CMK (cell line): ENCODE measurements around the gene SPINK5.
"Not testable (repeated sequence)": the region's sequence is repeated elsewhere in the genome, so short reads cannot be mapped to it uniquely, and the experiment has no call there.

Experiments
- DNase-seq: peaks from one replicate; pipeline ENCODE4 v3.0.0-alpha.2; 2010; ENCODE audit warnings: low read depth

Gene SPINK5

GRCh38 chr5:148063861-148064260 is at the start of gene SPINK5:
TSS of gene SPINK5 (plus strand) at chr5:148063980. CDS start at chr5:148064045, 65 bp downstream.
- DNase-seq = no peak

GRCh38 chr5:148014276-148014675 is 49.5 kb upstream of the SPINK5 start:
- no peak for DNase-seq

- no peak for DNase-seq
Observed at GRCh38 chr5:148020257-148020988, 43.4 kb upstream of the SPINK5 start.

GRCh38 chr5:148027505-148027904 is 36.3 kb upstream of the SPINK5 start:
- DNase-seq = no peak

- DNase-seq = no peak
Observed at GRCh38 chr5:148029131-148029530, 34.6 kb upstream of the SPINK5 start.

- no peak for DNase-seq
Observed at GRCh38 chr5:148033134-148033533, 30.6 kb upstream of the SPINK5 start.

GRCh38 chr5:148035676-148036075 is 28.1 kb upstream of the SPINK5 start:
- no peak for DNase-seq

GRCh38 chr5:148042881-148043280 is 20.9 kb upstream of the SPINK5 start:
- no peak for DNase-seq

GRCh38 chr5:148043705-148044104 is 20.1 kb upstream of the SPINK5 start:
- no peak for DNase-seq

- DNase-seq = not testable (repeated sequence)
Observed at GRCh38 chr5:148055160-148055559, 8.6 kb upstream of the SPINK5 start.

GRCh38 chr5:148060309-148060708 is 3.5 kb upstream of the SPINK5 start:
- DNase-seq = no peak

- DNase-seq = no peak
Observed at GRCh38 chr5:148060881-148061280, 2.9 kb upstream of the SPINK5 start.

GRCh38 chr5:148070621-148071020 is 6.8 kb downstream of the SPINK5 start:
- no peak for DNase-seq

GRCh38 chr5:148072207-148072606 is 8.4 kb downstream of the SPINK5 start:
- no peak for DNase-seq

GRCh38 chr5:148075529-148075928 is 11.7 kb downstream of the SPINK5 start:
- DNase-seq = no peak

GRCh38 chr5:148083203-148083602 is 19.4 kb downstream of the SPINK5 start:
- DNase-seq = no peak

GRCh38 chr5:148084269-148084668 is 20.5 kb downstream of the SPINK5 start:
- no peak for DNase-seq

- DNase-seq = no peak
Observed at GRCh38 chr5:148085310-148085709, 21.5 kb downstream of the SPINK5 start.

GRCh38 chr5:148085977-148086705 is 22.4 kb downstream of the SPINK5 start:
- DNase-seq = no peak

GRCh38 chr5:148090146-148090772 is 26.5 kb downstream of the SPINK5 start:
- DNase-seq = no peak

- DNase-seq = no peak
Observed at GRCh38 chr5:148090773-148091250, 27.0 kb downstream of the SPINK5 start.

GRCh38 chr5:148091991-148092964 is 28.5 kb downstream of the SPINK5 start:
- no peak for DNase-seq
